Caki2 (cell line): ENCODE measurements around the gene RSL1D1. TPM values are rescaled to one million over a fixed set of nuclear protein-coding genes. Genes with fewer than 3 reads are reported as not detected.

Experiments
- DNase-seq: peaks from one replicate; pipeline ENCODE4 v3.0.0-alpha.2; 2015; ENCODE audit warnings: low read depth
- in situ Hi-C: cut with HindIII; loops from 2 replicates; pipeline ENCODE4 v1.10.0; 2016; ENCODE audit warnings: low sequenced_read_pairs, low pct_unique_long_range_greater_than_20kb, mixed read lengths
- total RNA-seq: library from RNA; depleted of rRNA; stranded (reverse); fragments of >200 nt; shearing (Covaris generic); gene quantifications from 2 replicates; pipeline ENCODE4 v1.2.3, GENCODE V29; 2014; ENCODE audit warnings: low replicate concordance; rRNA removed

The RSL1D1 gene
- total RNA-seq = 196 and 259 TPM in 2 replicates

DNA sequence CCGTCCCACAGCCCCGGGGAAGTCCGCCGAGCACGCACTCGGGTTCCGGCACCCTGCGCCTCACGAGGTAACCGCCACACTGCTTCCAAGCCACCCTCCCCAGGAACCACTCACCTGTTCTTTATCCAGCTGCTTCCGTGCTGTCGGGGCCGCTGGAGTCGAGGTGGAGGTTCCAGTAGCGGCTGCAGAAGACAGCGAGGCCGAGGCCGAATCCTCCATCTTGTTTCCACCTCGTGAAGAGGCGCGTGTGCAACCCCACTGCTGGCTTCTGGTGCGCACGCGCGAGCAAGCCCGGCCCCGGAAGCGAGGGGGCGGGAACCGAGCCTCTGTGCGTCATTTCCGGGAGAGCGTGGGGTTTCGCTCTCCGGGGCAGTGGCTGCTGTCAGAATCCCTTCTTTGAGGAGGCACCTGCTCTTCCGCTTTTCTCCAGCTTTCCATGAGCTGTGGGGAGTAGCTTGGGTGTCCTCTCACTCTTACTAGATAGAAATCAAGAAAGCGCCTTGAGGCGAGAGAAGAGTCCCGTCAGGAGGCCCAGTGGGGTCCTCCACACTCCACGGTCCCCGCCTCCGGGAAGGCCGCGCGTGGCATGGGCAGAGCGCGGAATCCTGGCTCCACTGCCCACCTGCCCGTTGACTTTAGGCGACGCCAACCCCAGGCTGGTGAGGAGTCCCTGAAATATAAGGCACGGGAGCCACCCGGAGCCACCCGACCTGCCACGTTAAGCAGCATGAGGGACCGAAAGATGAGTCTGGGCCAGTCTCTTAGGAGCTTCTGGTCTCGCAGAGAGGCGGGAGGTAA, at the start of gene RSL1D1:
Gene RSL1D1, minus strand, starts transcription at position 249 of the 798 bp plus-strand sequence. Its CDS starts 30 bp downstream, at position 219.
- DNase-seq = peak; percentile 92
- in situ Hi-C loops = no loop called here

DNA sequence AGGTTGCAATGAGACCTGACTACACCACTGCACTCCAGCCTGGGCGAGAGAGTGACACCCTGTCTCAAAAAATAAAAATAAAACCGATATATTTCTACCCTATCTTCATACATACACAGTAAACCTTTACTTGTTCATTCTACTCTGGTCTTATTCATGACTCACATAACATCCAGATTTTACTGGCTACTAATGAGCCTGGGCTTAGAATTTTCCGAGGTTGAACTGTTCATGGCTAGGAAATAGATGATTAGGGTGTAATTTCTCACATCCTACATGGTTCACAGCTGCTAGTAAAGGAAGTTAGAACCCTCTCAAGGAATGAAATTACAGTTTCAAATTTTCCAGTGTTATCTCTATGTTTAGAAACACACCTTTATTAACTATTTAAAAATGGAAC, 49.7 kb upstream of the RSL1D1 start:
- in situ Hi-C loops = no loop called here
- no peak for DNase-seq

DNA sequence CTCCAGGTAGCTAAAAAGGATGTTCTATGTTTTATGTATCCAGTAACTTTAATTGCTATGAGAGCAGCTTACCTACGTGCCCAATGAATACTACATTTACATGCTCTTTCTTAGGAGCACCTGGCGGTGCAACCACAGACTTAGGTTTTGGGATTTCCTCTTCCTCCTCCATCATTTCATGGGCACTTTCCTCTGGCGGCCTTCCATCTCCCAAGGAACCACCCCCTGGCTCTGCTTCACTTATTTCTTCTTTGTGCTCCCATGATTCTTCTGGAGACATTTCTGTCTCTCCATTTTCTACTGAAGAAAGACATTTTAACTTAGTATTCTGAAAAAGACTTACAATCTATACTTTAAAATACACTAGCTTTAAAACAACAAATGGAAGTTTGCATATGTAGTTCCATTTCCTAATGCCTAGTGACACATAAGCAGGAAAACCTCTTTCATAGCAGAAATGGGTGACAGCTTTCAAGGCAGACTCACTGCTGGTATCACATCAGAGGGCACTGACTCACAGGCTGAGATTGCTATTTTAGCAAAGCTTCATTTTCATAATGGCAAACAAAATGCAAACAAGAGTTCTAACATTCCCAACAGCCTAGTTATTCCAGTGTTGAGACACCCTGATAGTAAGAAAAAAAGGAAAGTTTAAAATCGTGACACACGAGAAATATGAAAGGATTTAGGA, 45.3 kb upstream of the RSL1D1 start:
- no peak for DNase-seq
- in situ Hi-C loops = no loop called here

DNA sequence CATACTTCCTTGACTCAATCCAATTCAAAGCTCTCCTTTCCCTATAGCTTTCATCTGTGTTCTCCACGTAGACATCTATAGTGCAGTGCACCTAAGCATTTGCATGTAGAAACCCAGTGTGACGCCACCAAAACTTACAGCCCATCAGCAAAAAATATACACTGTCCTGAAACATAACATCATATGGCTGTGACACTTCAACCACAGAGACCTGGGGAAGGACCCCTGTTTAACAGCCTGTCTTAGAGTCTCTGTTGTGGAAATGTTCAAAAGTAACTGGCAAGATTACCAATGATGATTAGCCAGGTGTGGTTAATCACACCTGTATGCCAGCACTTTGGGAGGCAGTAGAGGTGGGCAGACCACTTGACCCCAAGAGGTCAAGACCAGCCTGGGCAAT, 42.2 kb upstream of the RSL1D1 start:
- DNase-seq = no peak
- in situ Hi-C loops = no loop called here

DNA sequence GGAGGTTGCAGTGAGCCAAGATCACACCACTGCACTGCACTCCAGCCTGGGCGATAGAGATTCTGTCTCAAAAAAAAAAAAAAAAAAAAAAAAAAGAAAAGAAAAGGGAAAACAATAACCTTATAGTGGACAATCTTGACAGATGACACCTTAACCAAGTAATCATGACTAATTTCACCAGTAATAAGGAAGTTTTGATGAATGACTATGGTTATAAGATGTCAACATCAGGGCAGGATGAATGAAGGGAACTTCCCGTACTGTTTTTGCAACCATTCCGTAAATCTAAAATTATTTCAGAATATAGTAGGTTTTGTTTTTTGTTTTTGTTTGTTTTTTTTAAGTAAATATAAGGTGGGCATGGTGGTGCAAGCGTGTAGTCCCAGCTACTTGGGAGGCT, 41.4 kb upstream of the RSL1D1 start:
- DNase-seq = no peak
- in situ Hi-C loops = no loop called here

DNA sequence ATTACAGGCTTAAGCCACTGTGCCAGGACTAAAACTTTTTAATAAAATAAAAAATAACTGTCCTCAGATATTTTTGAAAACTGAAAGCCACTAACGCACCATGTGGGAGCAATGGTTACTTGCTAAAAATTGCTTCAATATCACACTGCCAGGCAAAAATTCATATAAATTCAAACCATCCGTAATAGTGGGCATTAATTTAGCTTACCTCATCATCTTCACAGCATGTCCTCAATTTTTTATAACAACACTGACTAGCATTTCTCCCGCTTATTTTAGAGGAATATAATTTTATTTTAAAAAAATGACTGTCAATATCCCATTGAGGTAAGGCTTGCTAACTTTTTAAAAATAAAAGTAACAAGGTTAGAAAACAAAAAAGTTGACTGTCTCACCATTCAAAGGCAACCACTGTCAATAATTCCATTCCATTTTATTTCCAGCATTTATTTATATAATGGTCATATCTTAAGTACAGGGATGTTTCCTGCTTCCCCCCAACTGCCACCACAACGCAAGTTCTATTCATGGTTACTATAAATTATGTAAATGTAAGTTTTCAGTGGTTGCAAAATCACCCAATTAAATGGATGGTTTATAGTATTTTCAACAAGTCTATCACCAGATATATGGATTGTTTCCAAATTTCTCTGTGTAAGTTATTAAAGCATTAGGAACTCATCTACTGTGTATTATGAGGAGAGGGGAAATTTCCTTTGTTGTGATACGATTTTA, 39.1 kb upstream of the RSL1D1 start:
- in situ Hi-C loops = no loop called here

DNA sequence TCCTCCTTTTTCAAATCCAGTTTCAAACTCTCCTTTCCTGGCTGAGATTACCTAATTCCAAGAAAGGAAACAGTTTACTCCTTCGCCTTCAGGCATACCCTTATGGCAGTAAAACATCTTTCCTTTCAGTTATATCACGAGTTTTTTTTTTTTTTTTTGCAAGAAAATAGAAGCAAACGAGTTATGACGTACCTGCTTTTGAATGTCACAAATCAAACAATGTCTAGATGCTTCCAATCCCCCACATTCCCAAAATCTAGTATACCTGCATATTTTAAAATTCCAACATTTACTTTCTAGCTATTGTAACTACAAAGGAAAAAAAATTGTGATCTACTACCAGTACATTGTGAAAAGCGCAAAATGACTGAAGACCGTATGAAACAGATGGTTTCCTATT, 35.5 kb upstream of the RSL1D1 start:
- in situ Hi-C loops = no loop called here
- DNase-seq = no peak

More for the DNA sequence above, 39.1 kb upstream of the RSL1D1 start:
- DNase-seq = no peak

DNA sequence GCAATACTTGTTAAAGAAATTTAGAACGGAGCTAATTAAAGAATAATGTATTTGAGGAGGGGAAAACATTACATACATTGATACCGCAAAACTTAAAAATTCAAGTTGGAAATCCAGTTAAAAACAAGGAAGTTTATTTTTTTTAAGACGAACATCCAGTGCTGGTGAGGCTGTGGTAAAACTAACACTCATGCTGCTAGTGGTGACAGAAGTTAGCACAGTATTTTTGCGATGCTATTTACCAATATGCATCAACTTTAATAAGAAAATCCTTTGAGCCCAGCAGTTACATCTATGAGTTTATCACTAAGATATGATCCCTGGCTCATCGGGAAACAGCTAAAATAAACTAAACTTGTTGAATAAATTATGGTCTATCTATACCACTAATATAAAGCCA, 32.7 kb upstream of the RSL1D1 start:
- in situ Hi-C loops = no loop called here

DNA sequence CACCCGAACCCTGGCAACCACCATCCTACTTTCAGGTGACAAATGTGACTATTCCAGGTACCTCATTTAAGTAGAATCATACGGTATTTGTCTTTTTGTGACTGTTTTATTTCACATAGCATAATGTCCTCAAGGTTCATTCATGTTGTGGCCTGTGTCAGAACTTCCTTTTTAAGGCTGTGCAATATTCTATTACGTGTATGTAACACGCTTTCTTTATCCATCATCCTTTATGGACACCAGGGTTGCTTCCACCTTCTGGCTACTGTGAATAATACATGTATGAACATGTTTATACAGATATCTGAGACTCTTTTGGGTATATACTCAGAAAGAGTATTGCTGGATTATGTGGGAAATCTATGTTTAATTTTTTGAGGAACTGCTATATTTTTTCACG, 28.7 kb upstream of the RSL1D1 start:
- in situ Hi-C loops = no loop called here
- no peak for DNase-seq

More for the DNA sequence above, 32.7 kb upstream of the RSL1D1 start:
- DNase-seq = no peak

DNA sequence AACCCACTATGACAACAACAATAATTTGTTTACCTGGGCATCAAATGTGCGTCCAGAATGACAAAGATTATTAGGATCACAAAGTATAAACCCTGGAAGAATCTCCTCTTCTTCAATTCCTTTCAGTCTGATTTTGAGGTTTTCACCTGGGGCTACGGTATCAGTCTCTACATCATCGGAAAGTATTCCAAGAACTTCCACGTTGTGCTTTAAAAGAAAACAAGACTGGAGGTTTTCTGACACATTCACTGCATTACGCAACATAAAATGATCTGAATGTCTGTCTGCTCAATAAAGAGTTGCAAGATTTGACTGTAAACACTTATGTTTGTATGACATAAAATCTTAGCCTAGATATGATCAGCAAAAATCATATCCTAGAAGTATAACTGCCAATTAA, 26.0 kb upstream of the RSL1D1 start:
- in situ Hi-C loops = no loop called here
- DNase-seq = no peak

DNA sequence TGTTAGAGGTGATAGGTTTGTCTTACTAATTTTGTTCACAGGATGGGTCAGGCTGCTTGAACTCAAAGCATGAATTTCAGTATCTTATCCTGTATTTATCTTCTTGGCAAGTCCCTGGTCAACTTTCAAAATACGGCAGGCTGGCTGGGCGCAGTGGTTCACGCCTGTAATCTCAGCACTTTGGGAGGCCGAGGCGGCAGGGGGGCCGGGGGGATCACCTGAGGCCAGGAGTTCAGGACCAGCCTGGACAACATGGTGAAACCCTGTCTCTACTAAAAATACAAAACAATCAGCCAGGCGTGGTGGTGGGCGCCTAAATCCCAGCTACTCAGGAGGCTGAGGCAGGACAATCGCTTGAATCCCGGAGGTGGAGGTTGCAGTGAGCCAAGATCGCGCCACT, 25.0 kb upstream of the RSL1D1 start:
- in situ Hi-C loops = no loop called here

DNA sequence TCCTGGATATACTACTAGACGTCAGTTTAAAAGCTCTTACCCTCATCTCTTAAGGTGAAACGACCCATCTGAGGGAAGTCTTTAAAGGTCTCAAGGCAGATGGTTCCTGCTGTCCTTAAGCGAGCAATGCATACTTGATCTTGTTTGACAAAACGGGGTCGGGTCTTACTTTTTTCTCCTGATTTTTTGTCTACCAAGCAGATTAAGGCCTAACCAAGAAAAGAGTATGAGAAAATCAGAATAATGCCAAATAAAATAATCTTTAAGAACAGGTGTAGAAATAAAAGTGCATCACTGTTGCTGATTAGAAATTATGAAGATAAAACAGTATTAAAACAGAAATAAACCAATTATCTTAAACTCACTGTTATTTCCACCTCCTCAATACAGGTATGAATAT, 24.4 kb upstream of the RSL1D1 start:
- in situ Hi-C loops = no loop called here
- DNase-seq = no peak

More for the DNA sequence above, 25.0 kb upstream of the RSL1D1 start:
- DNase-seq = no peak

DNA sequence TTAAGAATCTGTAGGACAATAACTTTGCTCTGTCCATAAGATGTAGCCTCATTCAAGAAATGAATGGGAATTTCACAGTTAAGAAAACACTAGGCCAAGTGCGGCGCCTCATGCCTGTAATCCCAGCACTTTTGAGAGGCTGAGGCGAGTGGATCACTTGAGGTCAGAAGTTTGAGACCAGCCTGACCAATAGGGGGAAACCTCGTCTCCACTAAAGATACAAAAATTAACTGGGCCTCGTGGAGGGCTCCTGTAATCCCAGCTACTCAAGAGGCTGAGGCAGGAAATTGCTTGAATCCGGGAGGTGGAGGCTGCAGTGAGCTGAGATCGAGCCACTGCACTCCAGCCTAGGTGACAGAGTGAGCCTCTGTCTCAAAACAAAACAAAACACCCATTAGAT, 19.9 kb upstream of the RSL1D1 start:
- in situ Hi-C loops = no loop called here
- peak; percentile 14 for DNase-seq

DNA sequence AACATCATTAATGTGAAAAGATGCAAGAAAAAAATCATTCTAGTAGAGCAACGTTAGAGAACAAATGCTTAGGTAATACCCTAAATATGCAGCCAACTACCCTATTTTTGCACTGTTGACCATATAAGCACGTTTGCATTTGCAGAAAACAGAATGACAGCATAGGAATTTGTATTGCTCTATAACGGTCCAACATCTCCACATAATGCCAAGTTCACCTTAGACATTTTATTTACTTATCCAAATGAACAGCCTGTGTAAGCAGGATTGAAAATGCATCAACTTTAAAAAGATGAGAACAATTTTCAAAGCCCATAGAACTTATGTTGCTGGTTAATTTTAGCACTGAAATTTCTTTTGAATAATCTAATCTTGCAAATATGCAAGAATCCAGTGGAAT, 19.1 kb upstream of the RSL1D1 start:
- DNase-seq = no peak
- in situ Hi-C loops = no loop called here

DNA sequence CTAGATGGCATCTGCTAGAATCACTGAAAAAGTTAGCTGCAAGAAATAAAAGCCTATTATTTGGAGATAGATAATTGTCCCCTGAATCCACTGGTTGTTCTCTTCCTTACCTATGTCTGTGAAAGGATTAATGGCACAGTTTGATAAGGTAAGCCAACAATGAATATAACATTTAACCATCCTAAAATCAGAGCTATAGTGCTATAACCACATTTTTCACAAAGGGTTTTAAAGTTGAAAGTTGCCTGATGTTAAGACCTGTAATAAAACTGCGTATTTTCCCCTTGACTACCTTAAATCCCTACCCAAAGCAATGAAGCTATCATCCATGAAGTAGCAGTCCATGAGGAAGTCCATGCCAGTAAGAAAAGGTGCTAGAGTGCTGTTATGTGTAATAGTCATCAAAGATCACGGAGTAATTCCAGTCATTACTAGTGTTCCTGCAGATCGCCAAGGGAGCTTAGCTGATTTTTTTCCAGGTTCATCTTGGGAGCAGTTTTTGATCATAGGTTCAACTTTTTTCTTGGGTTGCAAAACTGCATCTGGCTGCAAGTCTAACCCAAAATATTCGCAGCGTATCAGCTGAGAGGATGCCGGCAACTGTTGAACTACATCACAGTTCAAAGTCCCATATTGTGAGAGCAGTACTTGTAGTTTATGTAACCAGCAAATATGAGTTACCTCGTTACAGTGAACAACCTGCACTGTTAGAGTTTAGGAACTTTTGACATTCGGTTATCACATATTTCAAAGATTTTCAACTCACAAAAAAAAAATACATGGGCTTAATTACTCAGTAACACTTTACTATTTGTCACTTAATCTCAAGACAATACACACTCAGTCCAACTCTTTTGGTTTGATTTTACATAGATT, 18.2 kb upstream of the RSL1D1 start:
- DNase-seq = no peak
- in situ Hi-C loops = no loop called here

DNA sequence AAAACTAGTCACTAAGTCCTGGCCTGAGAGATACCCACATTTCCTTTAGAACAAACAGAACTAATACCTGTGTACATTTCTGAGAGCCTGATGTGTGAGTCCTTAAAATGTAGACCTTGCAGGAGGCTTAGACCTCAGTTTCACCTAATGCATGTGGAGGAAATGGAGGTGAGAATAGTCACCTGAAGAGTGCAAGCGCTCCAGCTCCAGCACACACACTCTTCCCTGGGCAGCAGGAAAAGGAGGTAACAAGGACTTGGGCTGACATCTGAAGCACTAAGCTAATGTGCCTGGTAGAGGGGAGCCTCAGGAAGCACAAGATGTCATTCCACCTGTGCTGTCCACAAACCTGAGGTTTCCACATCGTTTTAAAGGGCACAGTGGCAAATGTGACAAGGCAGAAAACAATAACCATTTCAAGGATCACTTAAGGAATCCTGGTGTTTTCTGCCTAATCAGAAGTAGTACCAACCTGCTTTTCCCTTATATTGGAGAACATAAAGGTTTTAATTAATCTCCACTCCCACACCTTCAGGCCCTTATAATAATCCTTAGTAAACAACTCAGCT, 17.2 kb upstream of the RSL1D1 start:
- DNase-seq = no peak
- in situ Hi-C loops = no loop called here

DNA sequence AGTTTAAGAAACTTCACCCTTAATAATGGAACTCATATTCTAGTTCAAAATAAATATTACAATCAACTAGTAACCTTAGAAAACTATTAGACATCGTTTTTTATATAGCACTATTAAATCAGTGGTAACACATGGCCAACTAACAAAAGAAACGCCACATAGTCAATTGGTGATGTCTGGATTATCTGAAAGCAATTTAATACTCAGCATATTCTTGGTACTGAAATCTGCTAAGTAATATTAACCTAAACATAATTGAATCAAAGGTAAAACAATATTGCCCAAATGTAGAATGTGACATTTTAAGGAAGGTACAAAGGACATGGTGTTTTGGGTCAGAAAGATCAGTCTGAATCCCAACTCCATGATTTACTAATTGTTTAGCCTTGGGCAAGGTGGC, 11.1 kb upstream of the RSL1D1 start:
- DNase-seq = no peak
- in situ Hi-C loops = no loop called here

DNA sequence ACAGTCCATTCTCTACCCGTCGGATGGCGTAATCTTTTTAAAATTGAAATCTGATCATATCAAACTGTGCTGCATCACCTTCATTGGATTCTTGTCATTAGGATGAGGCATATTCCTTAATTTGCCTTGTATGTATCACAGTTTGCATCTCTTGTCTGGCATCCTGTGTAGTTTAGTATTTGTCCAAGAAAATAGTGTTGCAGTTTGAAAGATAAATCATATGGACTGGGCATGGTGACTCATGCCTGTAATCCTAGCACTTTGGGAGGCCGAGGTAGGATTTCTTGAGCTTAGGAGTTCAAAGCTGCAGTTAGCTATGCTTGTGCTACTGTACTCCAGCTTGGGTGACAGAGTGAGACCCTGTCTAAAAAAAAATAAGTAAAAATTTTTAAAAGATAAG, 5.8 kb upstream of the RSL1D1 start:
- no peak for DNase-seq
- in situ Hi-C loops = no loop called here
